HEK293 (cell line): ENCODE data around the gene MS4A12.
"Not testable (repeated sequence)": the region's sequence is repeated elsewhere in the genome, so short reads cannot be mapped to it uniquely, and the experiment has no call there.

Source experiments
- CTCF ChIA-PET: fragments of 350-600 bp; formaldehyde crosslinking; extraction: SDS; loops from one replicate; lab custom pipeline; 2021; ENCODE audit warnings: antibody characterized with exemption; lab: Yijun Ruan, JAX
- POLR2A ChIA-PET: fragments of 300-600 bp; formaldehyde crosslinking; extraction: SDS; loops from one replicate; lab custom pipeline; 2020; ENCODE audit warnings: antibody characterized with exemption, inconsistent platforms; lab: Yijun Ruan, JAX
- H3K27ac ChIP-seq: fragments of 200-500 bp; sonication (Bioruptor generic); 2 replicates; pipeline ENCODE4 v1.5.1; 2014; ENCODE audit warnings: low read depth, low read length, control low read depth, inconsistent platforms; ENCODE audit errors: extremely low read depth
- H3K36me3 ChIP-seq, 2 experiments: fragments of 200-500 bp in 1 of 2; sonication (Bioruptor generic) in 1 of 2; 1 replicate in 1 of 2; 2 replicates in 1 of 2; pipeline ENCODE4 v1.5.1; 2014 to 2017; ENCODE audit warnings: inconsistent platforms in 2 of 2, low read length in 2 of 2; ENCODE audit not compliant: control insufficient read depth in 2 of 2, insufficient read depth in 1 of 2
- H3K4me1 ChIP-seq: fragments of 200-500 bp; sonication (Bioruptor generic); 2 replicates; pipeline ENCODE4 v1.5.1; 2014; ENCODE audit warnings: mild to moderate bottlenecking, low read length, inconsistent platforms; ENCODE audit not compliant: control insufficient read depth, insufficient read depth
- H3K4me3 ChIP-seq: 2 replicates; pipeline ENCODE4 v1.5.1; 2011; ENCODE audit warnings: low read depth, mild to moderate bottlenecking, control low read depth, low read length, moderate library complexity
- H3K9me3 ChIP-seq: fragments of 200-500 bp; sonication (Bioruptor generic); 2 replicates; pipeline ENCODE4 v1.5.1; 2014; ENCODE audit warnings: low read depth, low read length, inconsistent platforms; ENCODE audit not compliant: control insufficient read depth, insufficient read depth
- KLF8 ChIP-seq: fragments of 450-650 bp; formaldehyde crosslinking; IDR thresholded peaks from 2 replicates; pipeline ENCODE4 v1.5.1; 2016; ENCODE audit warnings: missing biosample characterization, missing genetic modification characterization
- MZF1 ChIP-seq: fragments of 450-650 bp; formaldehyde crosslinking; IDR thresholded peaks from 2 replicates; pipeline ENCODE4 v1.5.1; 2017; ENCODE audit warnings: missing biosample characterization, missing genetic modification characterization, borderline replicate concordance
- OSR2 ChIP-seq: fragments of 450-650 bp; formaldehyde crosslinking; IDR thresholded peaks from 2 replicates; pipeline ENCODE4 v1.5.1; 2016; ENCODE audit warnings: missing biosample characterization, missing genetic modification characterization
- YY1 ChIP-seq: fragments of 450-650 bp; formaldehyde crosslinking; IDR thresholded peaks from 2 replicates; pipeline ENCODE4 v1.5.1; 2018; ENCODE audit warnings: missing biosample characterization, missing genetic modification characterization
- YY2 ChIP-seq: fragments of 450-650 bp; formaldehyde crosslinking; IDR thresholded peaks from 2 replicates; pipeline ENCODE4 v1.5.1; 2016; ENCODE audit warnings: missing biosample characterization, missing genetic modification characterization
- ZFP3 ChIP-seq: fragments of 450-650 bp; formaldehyde crosslinking; IDR thresholded peaks from 2 replicates; pipeline ENCODE4 v1.5.1; 2016; ENCODE audit warnings: low read depth, missing biosample characterization, missing genetic modification characterization
- ZNF146 ChIP-seq: fragments of 450-650 bp; formaldehyde crosslinking; IDR thresholded peaks from 2 replicates; pipeline ENCODE4 v1.5.1; 2016; ENCODE audit warnings: missing biosample characterization, missing genetic modification characterization
- ZNF16 ChIP-seq: fragments of 450-650 bp; formaldehyde crosslinking; IDR thresholded peaks from 2 replicates; pipeline ENCODE4 v1.5.1; 2016; ENCODE audit warnings: low read depth, missing biosample characterization, missing genetic modification characterization
- ZNF24 ChIP-seq: fragments of 450-650 bp; formaldehyde crosslinking; IDR thresholded peaks from 2 replicates; pipeline ENCODE4 v1.5.1; 2016; ENCODE audit warnings: missing biosample characterization, missing genetic modification characterization
- ZNF350 ChIP-seq: fragments of 450-650 bp; formaldehyde crosslinking; IDR thresholded peaks from 2 replicates; pipeline ENCODE4 v1.5.0; 2017; ENCODE audit warnings: missing biosample characterization, mild to moderate bottlenecking, missing genetic modification characterization
- ZNF473 ChIP-seq: fragments of 450-650 bp; formaldehyde crosslinking; IDR thresholded peaks from 2 replicates; pipeline ENCODE4 v1.5.1; 2017; ENCODE audit warnings: missing biosample characterization, missing genetic modification characterization
- ZNF560 ChIP-seq: fragments of 450-650 bp; formaldehyde crosslinking; IDR thresholded peaks from 2 replicates; pipeline ENCODE4 v1.5.1; 2017; ENCODE audit warnings: missing biosample characterization, missing genetic modification characterization, borderline replicate concordance
- ZNF76 ChIP-seq: fragments of 450-650 bp; formaldehyde crosslinking; IDR thresholded peaks from 2 replicates; pipeline ENCODE4; 2016; ENCODE audit warnings: low read depth, missing biosample characterization, missing genetic modification characterization, borderline replicate concordance
- ZNF791 ChIP-seq: fragments of 450-650 bp; formaldehyde crosslinking; IDR thresholded peaks from 2 replicates; pipeline ENCODE4 v1.5.1; 2016; ENCODE audit warnings: missing biosample characterization, missing genetic modification characterization
- TF ChIP-seq, protein P1 (sequence below): fragments of 450-650 bp; formaldehyde crosslinking; IDR thresholded peaks from 2 replicates; pipeline ENCODE4 v1.5.1; 2016; ENCODE audit warnings: missing biosample characterization, missing genetic modification characterization
- TF ChIP-seq, protein P2 (sequence below): fragments of 450-650 bp; formaldehyde crosslinking; IDR thresholded peaks from 2 replicates; pipeline ENCODE4 v1.5.1; 2016; ENCODE audit warnings: missing biosample characterization, missing genetic modification characterization
- TF ChIP-seq, protein P3 (sequence below): fragments of 450-650 bp; formaldehyde crosslinking; IDR thresholded peaks from 2 replicates; pipeline ENCODE4 v1.5.1; 2016; ENCODE audit warnings: missing biosample characterization, missing genetic modification characterization
- TF ChIP-seq, protein P4 (sequence below): sonication (generic); formaldehyde crosslinking; IDR thresholded peaks from 2 replicates; pipeline ENCODE4 v1.8.1; 2022; ENCODE audit warnings: mild to moderate bottlenecking, moderate library complexity, missing genetic modification reagents
- TF ChIP-seq, protein P5 (sequence below): fragments of 450-650 bp; formaldehyde crosslinking; IDR thresholded peaks from 2 replicates; pipeline ENCODE4 v1.5.0; 2017; ENCODE audit warnings: missing biosample characterization, missing genetic modification characterization, borderline replicate concordance

MS4A12 gene

DNA sequence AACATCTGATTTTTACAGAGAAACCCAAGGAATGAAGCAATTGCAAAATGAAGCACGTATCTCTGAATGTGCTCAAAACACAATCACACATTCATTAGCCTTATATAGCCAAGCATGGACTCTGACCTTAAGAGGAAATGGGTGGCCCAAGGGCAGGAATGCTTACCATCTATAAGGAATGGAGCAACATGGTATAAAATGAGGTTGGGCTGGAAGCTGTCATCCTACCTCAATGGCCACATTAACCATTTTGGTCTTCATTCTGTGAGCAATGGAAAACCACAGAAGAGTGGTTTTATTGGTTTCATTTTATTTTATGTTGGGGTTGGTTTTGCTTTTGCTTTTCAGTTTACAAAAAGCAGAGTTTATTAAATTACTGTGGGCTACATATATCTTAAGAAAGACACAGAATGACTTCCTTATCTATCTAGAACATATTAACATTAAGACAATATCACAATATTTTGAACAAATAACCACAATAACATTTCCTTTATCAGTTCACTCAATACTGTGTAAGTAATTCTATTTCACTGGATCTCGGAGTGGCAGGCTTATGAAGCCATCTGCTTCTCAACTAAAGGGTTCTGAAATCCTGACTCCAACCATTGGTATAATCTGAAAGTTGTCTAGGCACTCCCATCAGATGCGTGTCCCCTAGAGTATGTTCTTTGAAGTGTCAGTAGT, 11.8 kb downstream of the MS4A12 start (continued):
- TF ChIP-seq OSR2 (tag by site-specific recombination): no peak
- no peak for TF ChIP-seq YY2 (tag by site-specific recombination)
- no peak for TF ChIP-seq ZNF76 (tag by site-specific recombination)
- no peak for TF ChIP-seq ZNF24 (tag by site-specific recombination)
- TF ChIP-seq, protein P1, sequence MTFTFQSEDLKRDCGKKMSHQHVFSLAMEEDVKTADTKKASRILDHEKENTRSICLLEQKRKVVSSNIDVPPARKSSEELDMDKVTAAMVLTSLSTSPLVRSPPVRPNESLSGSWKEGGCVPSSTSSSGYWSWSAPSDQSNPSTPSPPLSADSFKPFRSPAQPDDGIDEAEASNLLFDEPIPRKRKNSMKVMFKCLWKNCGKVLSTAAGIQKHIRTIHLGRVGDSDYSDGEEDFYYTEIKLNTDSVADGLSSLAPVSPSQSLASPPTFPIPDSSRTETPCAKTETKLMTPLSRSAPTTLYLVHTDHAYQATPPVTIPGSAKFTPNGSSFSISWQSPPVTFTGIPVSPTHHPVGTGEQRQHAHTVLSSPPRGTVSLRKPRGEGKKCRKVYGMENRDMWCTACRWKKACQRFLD (tag by site-specific recombination): no peak
- no peak for TF ChIP-seq ZNF16
- TF ChIP-seq ZNF350 (tag by site-specific recombination): no peak
- no peak for TF ChIP-seq ZNF146

DNA sequence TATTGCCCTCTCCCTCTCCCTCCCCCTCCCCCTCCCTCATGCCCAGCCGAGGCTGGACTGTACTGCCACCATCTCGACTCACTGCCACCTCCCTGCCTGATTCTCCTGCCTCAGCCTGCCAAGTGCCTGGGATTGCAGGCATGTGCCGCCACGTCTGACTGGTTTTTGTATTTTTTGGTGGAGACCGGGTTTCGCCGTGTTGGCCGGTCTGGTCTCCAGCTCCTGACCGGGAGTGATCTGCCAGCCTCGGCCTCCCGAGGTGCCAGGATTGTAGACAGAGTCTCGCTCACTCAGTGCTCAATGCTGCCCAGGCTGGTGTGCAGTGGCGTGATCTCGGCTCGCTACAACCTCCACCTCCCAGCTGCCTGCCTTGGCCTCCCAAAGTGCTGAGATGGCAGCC, 17.0 kb downstream of the MS4A12 start:
- H3K4me3 ChIP-seq, H3K9me3 ChIP-seq, H3K27ac ChIP-seq, H3K36me3 ChIP-seq, POLR2A ChIA-PET, H3K4me1 ChIP-seq: not testable (repeated sequence)
- CTCF ChIA-PET: interaction anchor here (0.5 kb wide), 1 partner anchor 29 kb away, joined by 3 read pairs; no protein-coding TSS in a partner anchor

DNA sequence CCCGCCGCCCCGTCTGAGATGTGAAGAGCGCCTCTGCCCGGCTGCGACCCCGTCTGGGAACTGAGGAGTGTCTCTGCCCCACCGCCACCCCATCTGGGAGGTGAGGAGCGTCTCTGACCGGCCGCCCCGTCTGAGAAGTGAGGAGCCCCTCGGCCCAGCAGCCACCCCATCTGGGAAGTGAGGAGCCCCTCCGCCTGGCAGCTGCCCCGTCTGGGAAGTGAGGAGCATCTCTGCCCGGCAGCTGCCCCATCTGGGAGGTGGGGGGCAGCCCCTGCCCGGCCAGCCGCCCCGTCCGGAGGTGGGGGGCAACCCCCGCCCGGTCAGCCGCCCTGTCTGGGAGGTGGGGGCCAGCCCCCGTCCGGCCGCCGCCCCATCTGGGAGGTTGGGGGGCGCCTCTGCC, 17.6 kb downstream of the MS4A12 start:
- POLR2A ChIA-PET, H3K9me3 ChIP-seq, H3K27ac ChIP-seq: not testable (repeated sequence)

DNA sequence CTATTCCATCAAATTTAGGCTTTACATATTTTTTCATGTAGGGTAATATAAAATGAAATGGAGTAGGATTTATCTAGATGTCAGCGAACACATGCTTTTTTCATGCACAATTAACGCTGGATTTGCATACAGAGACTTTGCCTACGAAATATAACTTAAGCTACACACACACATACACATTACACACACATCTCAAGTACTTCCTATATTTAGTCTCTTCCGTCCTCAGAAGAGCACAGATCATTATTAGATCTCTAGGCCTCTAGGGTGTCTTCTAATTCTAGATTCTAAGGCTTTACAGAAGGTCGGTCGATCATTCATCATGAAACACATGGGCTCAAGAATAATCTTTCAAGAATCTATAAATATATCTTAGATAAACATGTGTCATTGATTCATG, 18.8 kb downstream of the MS4A12 start:
- Histone ChIP-seq H3K27ac (no peak overlapping the region), H3K4me1 (no peaks in the 10 kb centered on the region), H3K4me3 (no peak overlapping the region), H3K36me3 (no peaks in the 10 kb centered on the region), H3K9me3 (no peaks in the 10 kb centered on the region)
- CTCF ChIA-PET: no interaction called here
- POLR2A ChIA-PET: no interaction called here
- no peak for TF ChIP-seq MZF1 (tag by site-specific recombination)
- TF ChIP-seq ZNF473 (tag by site-specific recombination): no peak
- TF ChIP-seq YY1 (tag by site-specific recombination): no peak
- TF ChIP-seq, protein P2, sequence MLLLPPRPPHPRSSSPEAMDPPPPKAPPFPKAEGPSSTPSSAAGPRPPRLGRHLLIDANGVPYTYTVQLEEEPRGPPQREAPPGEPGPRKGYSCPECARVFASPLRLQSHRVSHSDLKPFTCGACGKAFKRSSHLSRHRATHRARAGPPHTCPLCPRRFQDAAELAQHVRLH (tag by site-specific recombination): no peak
- TF ChIP-seq, protein P3, sequence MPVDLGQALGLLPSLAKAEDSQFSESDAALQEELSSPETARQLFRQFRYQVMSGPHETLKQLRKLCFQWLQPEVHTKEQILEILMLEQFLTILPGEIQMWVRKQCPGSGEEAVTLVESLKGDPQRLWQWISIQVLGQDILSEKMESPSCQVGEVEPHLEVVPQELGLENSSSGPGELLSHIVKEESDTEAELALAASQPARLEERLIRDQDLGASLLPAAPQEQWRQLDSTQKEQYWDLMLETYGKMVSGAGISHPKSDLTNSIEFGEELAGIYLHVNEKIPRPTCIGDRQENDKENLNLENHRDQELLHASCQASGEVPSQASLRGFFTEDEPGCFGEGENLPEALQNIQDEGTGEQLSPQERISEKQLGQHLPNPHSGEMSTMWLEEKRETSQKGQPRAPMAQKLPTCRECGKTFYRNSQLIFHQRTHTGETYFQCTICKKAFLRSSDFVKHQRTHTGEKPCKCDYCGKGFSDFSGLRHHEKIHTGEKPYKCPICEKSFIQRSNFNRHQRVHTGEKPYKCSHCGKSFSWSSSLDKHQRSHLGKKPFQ (tag by site-specific recombination): no peak
- no peak for TF ChIP-seq ZFP3 (tag by site-specific recombination)
- no peak for TF ChIP-seq KLF8
- no peak for TF ChIP-seq ZNF791 (tag by site-specific recombination)
- TF ChIP-seq, protein P4, sequence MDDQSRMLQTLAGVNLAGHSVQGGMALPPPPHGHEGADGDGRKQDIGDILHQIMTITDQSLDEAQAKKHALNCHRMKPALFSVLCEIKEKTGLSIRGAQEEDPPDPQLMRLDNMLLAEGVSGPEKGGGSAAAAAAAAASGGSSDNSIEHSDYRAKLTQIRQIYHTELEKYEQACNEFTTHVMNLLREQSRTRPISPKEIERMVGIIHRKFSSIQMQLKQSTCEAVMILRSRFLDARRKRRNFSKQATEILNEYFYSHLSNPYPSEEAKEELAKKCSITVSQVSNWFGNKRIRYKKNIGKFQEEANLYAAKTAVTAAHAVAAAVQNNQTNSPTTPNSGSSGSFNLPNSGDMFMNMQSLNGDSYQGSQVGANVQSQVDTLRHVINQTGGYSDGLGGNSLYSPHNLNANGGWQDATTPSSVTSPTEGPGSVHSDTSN (CRISPR knock-in tag): no peak
- TF ChIP-seq ZNF560: no peak
- TF ChIP-seq, protein P5, sequence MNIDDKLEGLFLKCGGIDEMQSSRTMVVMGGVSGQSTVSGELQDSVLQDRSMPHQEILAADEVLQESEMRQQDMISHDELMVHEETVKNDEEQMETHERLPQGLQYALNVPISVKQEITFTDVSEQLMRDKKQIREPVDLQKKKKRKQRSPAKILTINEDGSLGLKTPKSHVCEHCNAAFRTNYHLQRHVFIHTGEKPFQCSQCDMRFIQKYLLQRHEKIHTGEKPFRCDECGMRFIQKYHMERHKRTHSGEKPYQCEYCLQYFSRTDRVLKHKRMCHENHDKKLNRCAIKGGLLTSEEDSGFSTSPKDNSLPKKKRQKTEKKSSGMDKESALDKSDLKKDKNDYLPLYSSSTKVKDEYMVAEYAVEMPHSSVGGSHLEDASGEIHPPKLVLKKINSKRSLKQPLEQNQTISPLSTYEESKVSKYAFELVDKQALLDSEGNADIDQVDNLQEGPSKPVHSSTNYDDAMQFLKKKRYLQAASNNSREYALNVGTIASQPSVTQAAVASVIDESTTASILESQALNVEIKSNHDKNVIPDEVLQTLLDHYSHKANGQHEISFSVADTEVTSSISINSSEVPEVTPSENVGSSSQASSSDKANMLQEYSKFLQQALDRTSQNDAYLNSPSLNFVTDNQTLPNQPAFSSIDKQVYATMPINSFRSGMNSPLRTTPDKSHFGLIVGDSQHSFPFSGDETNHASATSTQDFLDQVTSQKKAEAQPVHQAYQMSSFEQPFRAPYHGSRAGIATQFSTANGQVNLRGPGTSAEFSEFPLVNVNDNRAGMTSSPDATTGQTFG (tag by site-specific recombination): no peak

More for the DNA sequence above, 17.6 kb downstream of the MS4A12 start:
- H3K36me3 ChIP-seq, H3K4me1 ChIP-seq, H3K4me3 ChIP-seq, CTCF ChIA-PET: not testable (repeated sequence)
